ENCODE data around the gene WDFY2. TPM values are rescaled to one million over a fixed set of nuclear protein-coding genes. Genes with fewer than 3 reads are reported as not detected.
A peak's percentile ranks its signal among the peaks of the same experiment; 100 is the strongest.

The WDFY2 gene
- total and polyA plus RNA-seq, 12 donors = 2.4 to 7.5 (median 5.5) TPM

DNA sequence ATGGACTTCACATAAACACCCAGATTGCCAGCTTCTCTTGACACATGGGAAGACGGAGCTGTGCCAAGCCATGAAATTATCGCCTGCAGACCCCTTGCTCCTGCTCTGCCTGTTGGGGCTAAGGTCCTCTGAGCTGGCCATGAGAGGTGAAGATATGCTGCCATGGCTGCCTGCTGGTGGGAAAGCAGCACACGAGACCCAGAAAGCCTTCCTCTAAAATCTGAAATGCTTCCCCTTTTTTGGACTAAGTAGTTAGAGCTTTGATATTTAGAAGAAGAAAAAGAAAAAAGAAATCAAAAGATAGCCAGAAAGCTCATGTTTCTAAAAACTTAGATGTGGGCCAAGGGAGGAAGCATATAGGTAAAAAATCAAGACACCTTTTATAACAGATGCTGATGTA lies 11.2 kb downstream of the WDFY2 start:
- peaks cover 0 to 59% (median 17%) of the 10 kb centered on the region in 9 donors for H3K4me1 ChIP-seq
- intact Hi-C loops (cut with DNase I) = loop anchor here in 1 of 10 donors (10.0 kb wide), 1 partner anchor 129 kb away; no protein-coding TSS in a partner anchor
- no peak overlapping the region for H3K4me3 ChIP-seq
- no peak overlapping the region for H3K27ac ChIP-seq
- no peaks in the 10 kb centered on the region for H3K27me3 ChIP-seq
- no peaks in the 10 kb centered on the region for H3K36me3 ChIP-seq
- ATAC-seq (no peak), DNase-seq (no peak)
- 86 to 95% methylated on average over 3 of the region's 3 CpGs for WGBS, 2 donors
- TF ChIP-seq, protein P1, sequence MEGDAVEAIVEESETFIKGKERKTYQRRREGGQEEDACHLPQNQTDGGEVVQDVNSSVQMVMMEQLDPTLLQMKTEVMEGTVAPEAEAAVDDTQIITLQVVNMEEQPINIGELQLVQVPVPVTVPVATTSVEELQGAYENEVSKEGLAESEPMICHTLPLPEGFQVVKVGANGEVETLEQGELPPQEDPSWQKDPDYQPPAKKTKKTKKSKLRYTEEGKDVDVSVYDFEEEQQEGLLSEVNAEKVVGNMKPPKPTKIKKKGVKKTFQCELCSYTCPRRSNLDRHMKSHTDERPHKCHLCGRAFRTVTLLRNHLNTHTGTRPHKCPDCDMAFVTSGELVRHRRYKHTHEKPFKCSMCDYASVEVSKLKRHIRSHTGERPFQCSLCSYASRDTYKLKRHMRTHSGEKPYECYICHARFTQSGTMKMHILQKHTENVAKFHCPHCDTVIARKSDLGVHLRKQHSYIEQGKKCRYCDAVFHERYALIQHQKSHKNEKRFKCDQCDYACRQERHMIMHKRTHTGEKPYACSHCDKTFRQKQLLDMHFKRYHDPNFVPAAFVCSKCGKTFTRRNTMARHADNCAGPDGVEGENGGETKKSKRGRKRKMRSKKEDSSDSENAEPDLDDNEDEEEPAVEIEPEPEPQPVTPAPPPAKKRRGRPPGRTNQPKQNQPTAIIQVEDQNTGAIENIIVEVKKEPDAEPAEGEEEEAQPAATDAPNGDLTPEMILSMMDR (IDR thresholded peaks at IDR 0.05) = no peak
- H3K9me3 ChIP-seq = no peaks in the 10 kb centered on the region

DNA sequence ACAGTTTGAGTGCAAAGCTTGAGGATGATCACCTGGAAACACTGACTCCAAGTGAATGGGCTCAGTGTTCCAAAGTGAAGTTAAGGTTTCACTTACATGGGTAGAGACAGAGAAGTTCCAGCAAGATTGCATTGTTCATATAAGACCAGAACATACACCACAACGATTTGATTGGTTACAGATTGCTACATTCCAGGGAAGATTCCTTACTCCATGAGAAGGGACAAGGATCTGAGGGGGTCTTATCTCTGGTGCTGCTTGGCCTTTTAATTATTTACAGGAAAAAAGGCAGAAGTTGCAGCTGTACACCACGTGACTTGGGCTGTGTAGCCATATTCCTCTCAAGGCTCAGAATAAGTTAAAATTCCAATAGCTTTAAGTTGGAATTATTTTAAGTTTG lies 12.3 kb downstream of the WDFY2 start:
- DNase-seq (no peak), ATAC-seq (no peak)
- no peak overlapping the region for H3K27ac ChIP-seq
- H3K4me1 ChIP-seq = peaks cover 0 to 53% (median 6%) of the 10 kb centered on the region in 9 donors
- intact Hi-C loops (cut with DNase I) = loop anchor here in 1 of 10 donors (10.0 kb wide), 1 partner anchor 128 kb away; no protein-coding TSS in a partner anchor
- H3K27me3 ChIP-seq = no peaks in the 10 kb centered on the region
- H3K9me3 ChIP-seq = no peaks in the 10 kb centered on the region
- WGBS, 2 donors = 51 to 56% methylated on average over 2 of the region's 2 CpGs
- TF ChIP-seq, protein P1 (IDR thresholded peaks at IDR 0.05) = no peak
- H3K36me3 ChIP-seq = no peaks in the 10 kb centered on the region
- H3K4me3 ChIP-seq = no peak overlapping the region

DNA sequence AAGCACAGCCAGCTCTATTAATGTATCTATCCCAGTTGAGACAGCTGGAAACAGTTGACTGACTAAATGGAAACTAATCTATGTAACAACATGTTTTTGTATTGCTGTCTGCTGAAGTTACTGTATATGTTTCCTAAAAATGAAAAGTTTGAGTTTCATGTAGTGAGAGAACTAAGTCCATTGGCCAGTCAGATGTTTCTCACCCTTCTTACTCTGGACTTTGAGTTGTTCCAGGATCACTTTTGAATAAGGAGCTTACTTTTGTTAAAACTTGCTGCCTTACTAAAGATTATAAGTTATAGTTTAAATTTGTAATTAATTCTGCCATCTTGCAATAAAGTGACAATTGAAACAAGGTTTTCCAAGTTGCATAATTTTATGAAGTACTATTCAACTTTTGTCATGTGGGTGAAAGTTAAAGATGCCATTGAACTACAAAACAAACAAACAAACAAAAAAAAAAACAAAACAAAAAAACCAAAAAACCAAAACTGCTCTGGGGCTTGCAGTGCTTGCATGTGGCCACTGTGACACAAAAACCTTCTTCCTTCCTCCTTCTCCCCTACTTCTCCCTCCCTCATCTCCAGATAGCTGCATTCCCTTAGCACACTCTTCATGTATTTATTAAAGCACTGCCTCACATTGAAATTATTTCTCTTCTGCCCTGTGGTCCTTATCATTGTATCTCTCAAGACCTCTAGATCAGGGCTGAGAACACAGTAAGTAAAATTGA lies 15.3 kb downstream of the WDFY2 start:
- H3K9me3 ChIP-seq = no peaks in the 10 kb centered on the region
- H3K36me3 ChIP-seq = no peaks in the 10 kb centered on the region
- H3K4me3 ChIP-seq = no peak overlapping the region
- H3K27me3 ChIP-seq = no peaks in the 10 kb centered on the region
- intact Hi-C loops (cut with DNase I) = loop anchor here in 1 of 10 donors (10.0 kb wide), 1 partner anchor 125 kb away; no protein-coding TSS in a partner anchor
- TF ChIP-seq, protein P1 (IDR thresholded peaks at IDR 0.05) = no peak
- peak overlapping the region in 1 of 10 donors; percentile 36 for H3K27ac ChIP-seq
- peaks cover 0 to 50% (median 3%) of the 10 kb centered on the region in 9 donors for H3K4me1 ChIP-seq
- ATAC-seq (no peak), DNase-seq (no peak)

DNA sequence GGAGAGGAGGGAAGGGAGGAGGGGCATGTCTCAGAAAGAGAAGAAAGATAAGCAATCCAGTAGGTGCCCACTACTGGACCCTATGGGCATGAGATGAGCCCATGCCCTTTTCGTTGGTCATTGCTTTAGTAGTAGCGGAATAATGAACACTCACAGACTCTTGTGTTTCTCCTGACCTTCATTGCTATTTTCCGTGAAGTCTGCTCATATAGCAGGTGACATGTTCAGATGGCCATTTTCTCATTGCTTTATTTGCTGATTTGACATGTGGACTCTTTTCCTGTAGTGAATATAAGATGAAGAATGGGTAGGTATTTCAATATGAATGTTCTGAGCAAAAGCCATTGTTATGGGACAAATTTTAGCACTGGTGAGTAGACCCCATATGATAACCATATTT lies 16.4 kb downstream of the WDFY2 start:
- TF ChIP-seq, protein P1 (IDR thresholded peaks at IDR 0.05) = no peak
- Histone ChIP-seq H3K4me3 (no peak overlapping the region), H3K4me1 (peaks cover 0 to 50% (median 8%) of the 10 kb centered on the region in 9 donors), H3K27me3 (no peaks in the 10 kb centered on the region), H3K9me3 (no peaks in the 10 kb centered on the region), H3K36me3 (no peaks in the 10 kb centered on the region), H3K27ac (no peak overlapping the region)
- ATAC-seq (no peak), DNase-seq (no peak)
- WGBS, 2 donors = 97 to 98% methylated on average over 3 of the region's 3 CpGs
- intact Hi-C loops (cut with DNase I) = no loop called here
